Limb (tissue), 2 donors: ENCODE measurements around the gene SMAD1.

Experiments used
- DNase-seq, 2 donors: peaks; one replicate each; pipeline ENCODE4 v3.0.0-alpha.2; 2016; ENCODE audit errors: extremely low spot score in 2 of 2

SMAD1 gene

DNA sequence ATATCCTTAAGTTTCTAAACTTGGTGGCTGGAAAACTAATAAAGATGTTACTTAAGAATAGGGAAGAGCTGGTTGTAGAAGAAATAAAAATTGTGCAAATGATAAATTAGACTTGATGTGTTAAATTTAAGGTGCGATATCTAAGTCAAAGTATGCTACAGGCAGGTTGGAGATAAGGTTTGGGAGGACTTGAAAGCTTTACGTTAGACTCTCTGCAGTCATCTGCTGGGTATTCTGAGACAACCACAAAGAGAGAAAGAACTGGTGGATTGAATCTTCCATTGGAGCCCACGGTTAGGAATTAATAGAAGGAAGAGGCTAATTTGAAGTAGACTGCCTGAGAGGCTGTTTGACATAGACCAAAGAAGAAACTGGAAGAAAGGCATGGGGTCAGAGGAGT lies 7.9 kb downstream of the SMAD1 start:
- no peak for DNase-seq

DNA sequence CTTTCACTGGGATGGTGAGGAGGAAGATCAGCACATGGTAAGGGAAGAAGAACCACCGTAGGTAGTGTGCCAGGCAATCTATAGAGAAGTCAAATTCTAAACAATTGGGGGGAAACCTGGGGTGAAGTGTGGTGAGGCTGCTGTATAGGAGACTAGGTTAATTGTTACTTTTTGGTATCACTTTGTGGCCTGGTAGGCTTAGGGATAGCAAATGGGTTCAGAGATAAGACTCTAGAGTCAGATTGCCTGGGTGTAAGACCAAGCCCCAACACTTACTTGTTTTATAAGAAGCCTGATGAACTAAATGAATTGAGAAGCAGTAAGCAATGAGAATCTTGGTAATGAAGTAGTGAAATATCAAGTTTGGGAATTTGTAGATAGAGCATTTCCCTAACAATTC lies 8.7 kb downstream of the SMAD1 start:
- DNase-seq = no peak

DNA sequence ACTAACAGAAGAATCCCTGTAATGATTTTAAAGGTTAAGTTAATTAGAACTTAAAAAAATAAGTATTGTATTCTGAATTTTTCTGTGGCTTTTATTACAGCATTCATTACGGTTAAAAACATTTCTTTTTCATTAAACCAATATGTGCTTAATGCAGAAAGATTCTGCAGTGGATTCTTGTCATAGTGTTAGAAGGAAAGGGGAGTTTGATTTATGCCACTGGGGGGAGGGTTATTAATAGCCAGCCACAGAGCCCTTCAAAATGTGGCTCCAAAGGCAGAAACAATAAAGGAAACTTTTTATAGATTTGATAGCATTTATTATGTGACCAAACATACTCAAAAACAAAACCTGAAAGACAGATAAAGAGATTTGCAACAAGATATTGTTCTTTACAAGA lies 9.1 kb downstream of the SMAD1 start:
- no peak for DNase-seq

DNA sequence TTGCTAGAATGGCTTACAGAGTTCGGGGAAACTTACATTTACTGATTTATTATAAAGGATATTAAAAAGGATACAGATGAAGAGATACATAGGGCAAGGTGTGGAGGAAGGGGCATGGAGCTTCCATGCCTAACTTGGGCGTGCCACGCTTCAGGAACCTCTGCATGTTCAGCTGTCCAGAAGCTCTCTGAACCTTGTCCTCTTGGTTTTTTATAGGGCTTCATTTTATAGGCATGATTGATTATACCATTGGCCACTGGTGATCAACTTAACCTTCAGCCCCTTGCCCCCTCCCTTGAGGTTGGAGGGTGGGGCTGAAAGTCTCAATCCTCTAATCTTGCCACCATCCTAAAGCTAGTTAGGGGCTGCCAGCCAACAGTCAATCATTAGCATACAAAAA lies 10.7 kb downstream of the SMAD1 start:
- DNase-seq = no peak

DNA sequence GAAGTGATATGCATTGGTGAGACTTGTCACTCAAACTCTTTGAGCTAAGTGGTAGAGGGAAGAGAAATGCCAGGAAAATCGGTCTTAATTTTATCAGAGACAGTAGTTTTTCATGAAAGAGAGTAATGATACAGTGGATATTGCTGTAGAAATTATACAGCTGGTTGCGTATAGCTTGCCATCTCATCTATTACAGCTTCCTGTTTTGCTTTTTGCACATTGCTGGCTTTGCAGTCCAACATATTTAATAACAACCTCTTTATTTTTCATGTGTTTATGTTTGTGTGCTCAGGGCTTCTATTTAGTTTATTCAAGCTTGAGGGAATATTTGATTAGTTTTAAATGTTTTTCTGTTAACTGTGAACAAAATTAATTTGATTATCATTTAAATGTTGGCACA lies 11.5 kb downstream of the SMAD1 start:
- DNase-seq = no peak

DNA sequence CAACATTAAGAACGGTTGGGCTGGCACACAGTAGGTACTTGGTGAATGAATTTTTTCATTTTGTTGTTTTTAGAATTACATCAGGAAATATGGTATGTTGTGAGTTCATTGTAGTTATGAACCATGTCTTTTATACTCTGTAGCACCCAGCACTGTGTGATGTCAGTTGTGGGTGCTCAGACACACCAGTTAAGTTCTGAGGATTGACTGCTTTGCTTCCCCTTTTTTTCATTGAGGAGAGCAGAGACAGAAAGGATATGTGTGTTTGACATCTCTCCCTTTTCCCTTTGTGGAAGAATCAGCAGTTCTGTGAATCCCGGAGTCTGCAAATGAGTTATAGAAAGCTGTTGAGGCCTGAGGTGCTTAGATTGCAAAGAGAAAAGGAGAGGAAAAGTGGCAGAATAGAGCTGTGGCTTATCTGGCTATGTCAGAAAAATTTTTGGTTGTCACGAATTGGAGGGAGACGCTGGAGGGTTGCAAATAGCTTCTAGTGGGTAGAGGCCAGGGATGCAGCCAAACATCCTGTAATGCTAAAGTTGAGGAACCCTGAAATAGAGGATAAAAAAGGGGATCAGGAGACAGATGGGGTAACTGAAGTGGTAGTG lies 13.1 kb downstream of the SMAD1 start:
- DNase-seq = no peak

DNA sequence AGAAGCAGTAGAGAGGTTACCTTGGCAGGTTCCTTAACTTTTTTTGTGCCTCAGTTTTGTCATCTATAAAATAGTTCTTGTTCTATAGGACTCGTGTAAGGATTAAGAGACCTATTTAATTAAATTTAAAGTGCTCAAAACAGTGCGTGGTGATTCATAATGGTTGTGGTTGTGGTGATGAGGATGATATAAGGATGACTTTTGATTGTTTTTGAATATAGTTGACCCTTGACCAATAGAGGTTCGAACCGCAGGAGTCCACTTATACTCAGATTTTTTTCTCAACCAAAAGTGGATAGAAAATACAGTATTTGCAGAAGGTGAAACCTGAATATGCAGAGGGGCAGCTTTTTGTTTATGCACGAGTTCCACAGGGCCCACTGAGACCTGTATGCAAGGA lies 14.6 kb downstream of the SMAD1 start:
- DNase-seq = no peak

DNA sequence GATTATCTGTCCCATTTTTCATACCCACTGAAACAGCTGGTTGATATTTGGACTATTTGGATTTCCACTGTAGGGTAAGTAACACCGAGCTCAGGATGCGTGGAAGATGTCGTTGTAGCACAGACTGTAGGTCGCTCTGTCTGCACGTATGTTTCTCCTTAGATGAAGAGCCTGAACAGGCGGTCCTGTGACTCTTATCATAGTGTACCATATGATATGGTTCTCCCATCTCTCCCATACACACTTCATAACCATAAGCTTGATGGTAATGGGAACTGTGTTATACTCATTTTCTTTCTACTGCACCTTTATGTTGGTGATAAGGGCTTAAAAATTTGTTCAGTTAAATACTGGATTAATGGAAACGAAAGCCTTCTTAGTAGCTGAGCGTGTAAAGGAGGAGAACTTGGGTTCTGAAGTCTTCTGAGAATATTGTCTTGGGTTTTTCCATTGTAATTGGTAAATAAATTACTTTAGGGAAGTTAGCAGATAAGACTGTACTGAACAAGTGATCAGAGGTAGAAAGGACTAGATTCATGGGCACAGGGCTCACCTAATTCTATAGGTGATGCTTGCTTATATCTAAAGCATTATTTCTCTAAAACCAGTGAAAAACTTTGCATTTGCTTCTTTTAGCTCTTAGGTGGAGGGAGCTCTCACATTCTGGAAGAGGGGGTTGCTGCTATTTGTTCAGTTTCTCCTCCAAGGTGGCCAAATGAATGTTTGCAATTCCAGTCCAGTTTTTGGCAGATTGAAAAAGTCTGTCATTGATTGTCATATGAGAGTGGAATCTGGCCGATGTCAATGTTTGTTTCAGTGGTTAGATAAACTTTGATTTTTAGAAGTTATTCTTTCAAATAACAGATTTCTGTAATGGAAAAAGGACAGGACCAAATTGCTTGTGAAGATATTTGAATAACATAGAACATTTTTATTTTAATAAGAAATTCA lies 15.8 kb downstream of the SMAD1 start:
- DNase-seq = no peak

DNA sequence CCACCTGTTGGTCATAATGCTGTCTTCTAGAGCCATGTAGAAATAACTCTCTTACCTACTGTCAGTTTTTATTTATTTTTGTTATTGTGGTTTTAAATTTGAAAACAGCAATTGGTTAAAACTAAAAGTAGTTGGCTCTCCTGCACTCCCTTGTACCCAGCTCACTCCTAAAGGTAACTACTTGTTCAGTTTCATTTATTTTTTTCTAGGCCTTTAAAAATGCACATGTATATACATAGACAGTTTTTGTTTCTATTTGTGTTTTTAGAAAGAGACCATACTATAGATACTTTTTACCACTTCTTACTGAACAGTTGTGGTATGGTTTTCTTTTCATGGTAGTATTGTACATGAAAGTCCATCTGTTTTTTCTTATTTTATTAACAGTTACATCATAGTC lies 16.8 kb downstream of the SMAD1 start:
- DNase-seq = no peak

DNA sequence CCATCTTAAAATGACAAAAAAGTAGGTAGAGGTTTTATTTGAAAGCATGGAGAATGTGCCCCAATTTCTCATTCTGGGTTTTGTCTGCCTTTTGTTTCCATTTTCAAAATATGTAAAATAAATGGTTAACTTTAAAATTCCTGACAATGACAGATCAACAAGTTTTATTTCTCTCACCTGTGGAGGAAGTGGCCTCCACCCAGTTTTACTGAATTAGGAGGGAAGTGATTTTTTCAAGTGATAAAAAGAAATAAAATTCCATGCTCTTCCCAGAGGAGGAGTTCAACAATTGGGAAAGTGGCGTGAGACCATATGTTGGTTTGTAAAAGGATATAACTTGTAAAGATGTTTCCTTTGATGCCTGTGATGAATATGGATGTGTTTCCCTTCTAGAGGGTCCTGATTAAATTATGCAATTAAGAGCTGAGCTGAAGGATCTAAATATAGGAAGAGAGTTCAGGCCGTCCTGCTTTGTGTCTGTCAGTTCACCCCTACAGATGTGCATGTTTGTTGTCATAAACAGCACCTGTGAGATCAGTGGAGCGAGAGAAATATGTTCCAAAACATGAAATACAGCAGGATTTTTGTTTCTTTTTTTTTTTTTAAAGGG lies 19.5 kb downstream of the SMAD1 start:
- no peak for DNase-seq

DNA sequence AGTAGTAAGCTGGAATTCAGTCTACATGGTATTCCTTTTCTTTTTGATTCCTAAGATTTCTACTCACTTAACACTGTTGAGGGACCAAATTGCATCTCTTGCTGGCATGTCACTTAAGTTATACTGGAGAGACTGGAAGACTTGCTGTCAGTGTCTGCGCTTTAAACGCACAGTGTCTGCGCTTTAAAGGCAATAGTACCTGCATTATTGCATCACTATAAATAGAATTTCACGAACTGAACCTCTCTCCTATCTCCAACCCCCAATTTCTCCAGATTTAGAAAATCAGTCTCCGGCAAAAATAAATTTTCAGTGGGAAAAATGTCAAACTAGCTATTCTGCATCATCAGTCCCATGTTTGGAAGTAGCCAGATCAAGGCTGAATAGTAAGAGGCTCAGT lies 21.2 kb downstream of the SMAD1 start:
- no peak for DNase-seq

DNA sequence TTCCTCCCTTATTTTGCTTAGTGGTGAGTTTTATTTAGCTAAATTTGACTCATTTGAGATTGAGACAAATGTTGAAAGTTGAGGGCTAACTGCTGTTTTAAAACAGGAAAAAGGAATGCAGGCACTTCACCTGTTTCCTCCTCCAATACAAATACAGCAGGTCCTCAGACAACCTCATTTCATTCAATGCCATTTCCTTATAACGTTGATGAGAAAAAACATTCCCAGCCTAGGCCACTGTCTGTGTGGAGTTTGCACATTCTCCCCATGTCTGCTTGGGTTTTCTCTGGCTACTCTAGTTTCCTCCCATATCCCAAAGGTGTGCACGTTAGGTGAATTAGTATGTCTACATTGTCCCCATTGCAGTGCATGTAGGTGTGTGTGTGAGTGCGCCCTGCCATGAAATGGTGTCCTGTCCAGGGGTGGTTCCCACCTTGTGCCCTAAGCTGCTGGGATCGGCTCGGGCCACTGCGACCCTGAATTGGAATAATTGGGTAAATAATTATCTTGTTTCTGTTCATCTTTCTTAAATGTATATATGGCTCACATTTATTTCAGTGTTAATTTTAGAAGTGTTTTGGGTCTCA lies 21.9 kb downstream of the SMAD1 start:
- DNase-seq = no peak

DNA sequence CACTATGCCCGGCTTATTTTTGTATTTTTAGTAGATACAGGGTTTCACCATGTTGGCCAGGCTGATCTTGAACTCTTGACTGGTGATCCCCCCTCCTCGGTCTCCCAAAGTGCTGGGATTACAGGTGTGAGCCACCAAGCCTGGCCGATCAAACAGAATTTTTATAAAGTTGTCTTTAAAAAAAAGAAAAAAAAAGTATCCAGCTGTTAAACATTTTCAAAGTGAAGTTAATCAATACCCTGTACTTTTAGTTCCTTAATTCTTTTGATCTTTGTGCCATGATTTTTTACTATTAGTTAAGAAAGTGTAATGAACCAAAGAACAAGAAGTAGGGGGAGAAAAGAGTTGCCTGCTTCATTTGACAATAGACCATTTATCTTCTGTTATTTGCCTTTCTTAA lies 24.3 kb downstream of the SMAD1 start:
- no peak for DNase-seq

DNA sequence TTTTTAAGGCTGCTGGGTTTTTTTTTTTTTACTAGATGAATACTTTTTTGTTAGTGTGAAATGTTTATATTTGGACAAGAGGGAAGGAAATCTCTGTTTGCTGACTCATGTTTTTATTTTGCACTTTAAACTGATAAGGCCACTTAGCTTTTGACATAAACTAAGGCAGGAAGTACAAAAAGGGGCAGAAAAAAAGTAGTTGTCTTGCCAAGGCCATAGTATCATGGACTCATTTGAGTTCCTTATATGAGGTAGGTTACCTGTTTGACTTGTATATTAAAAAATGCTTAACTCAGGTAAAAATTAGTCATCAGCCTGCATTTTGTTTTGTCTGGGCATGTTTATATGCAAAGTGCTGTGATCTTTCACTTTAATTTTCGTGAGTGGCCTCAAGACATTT lies 26.0 kb downstream of the SMAD1 start:
- no peak for DNase-seq

DNA sequence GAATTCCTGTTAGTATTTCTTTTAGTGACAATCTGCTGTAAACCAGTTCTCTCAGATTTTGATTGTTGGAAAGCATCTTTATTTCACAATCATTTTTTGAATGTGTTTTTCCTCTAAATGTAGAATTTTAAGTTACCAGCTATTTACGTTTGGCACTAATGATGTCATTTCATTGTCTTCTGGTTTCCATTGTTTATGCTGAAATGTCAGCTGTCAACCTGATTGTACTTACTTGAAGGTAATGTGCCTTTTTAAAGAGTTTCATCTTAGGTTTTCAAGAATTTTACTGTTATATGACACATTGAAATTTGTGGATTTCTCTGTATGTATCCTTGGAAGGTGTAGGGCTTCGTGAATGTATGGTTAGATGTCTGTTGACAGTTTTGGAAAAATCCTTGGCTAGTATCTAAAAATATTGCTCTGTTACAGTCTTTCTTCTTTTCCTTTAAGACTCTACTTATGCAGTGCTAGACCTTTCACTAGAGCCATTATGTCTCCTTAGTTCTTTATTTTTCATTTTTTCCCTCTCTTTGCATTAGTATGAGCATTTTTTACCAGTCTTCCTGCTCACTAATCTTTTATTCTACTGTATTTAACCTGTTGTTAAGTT lies 30.4 kb downstream of the SMAD1 start:
- DNase-seq = no peak

DNA sequence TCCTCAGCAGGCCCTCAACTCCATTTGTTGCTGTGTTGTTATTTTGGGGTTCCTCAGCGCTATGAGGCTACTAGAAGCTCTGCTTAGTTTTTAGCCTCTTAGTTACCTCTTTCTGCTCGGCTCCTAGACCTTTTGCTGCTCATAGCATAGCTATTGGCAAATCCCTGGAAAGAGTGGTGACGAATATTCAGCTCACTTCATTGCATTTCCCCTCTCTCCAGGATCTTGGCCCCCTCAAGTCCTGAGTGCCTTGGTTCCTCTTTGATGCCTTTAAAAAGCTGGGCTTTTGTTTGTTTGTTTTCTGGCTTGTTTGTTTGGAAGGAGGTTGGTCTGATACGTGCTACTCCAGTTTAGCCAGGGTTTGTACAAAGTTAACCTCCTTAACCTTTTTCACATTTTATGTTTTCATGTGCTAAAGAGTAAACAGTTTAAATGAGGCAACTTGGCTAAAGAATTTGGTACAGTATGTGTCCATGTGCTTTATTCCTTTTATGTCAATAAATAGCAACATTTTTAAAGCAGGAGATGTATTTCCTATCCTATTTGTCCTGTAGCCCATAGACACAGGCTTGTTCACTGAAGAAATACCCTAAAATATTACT lies 31.5 kb downstream of the SMAD1 start:
- DNase-seq = no peak

DNA sequence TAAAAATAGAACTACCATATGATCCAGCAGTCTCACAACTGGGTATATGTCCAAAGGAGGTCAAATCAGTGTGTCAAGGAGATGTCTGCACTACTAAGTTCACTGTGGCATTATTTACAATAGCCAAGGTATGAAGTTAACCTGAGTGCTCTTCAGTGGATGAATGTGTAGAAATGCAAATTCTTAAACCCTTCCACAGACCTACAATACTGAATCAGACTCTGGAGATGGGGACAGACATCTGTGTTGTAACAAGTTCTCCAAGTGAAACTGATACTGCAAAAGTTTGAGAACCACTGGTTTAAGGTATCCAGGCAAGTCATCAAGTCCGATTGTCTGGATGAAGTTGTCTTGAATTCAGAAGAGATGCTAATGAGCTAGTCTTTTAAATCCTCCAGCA lies 38.5 kb downstream of the SMAD1 start:
- DNase-seq = no peak

DNA sequence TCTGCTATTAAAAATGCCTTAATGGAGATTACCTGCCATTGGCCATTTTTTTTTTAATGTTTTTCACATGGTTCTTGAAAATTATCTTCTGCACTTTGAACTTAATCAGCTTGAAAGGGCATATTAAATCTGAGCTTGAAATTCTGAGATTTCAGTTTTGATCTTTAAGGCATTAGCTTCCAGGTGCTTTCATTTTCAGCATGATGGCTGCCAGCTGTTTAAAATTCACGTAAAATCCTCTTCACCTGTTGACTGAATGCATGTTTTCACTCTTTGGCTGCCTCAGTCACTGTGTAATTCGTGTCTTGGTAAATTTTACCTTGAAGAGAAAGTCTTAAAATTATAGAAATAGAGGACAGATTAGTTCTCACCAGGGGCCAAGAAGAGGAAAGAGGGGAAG lies 39.6 kb downstream of the SMAD1 start:
- no peak for DNase-seq

DNA sequence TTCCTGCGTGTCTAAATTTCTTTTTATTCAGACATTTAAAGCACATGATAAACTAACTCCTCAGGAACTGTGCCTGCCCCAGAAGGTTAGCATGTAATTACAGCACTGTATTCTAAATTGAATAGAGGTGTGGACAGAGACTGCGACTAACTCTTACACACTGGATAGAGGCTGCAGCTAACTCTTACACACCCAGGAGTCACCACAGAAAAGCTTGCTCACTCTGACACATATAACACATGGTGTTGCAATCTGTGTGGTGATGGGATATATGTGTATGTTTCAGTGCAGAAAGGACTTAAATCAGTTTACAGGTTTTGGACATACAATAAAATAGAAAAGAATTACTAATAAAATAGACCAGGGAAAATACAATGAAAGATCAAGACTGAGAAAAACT lies 41.5 kb downstream of the SMAD1 start:
- DNase-seq = no peak

DNA sequence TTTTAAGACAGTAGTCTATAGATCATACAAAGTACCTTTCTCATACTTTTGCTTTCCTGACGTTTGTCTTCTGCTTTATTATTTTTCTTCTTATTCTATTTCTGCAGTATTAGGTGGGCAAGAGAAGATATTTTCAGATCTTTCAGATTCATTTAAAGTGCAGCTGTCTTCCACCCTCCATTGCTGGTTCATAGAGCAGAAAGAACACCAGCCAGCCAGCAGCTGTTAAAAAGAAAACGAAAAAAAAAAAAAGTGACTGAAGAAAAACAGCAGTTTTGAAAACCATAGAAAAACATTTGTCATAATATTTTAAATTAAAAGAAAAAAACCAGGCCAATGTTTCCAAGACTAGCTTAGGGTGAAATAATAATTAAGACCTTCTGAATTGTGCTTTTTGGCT lies 42.9 kb downstream of the SMAD1 start:
- no peak for DNase-seq

DNA sequence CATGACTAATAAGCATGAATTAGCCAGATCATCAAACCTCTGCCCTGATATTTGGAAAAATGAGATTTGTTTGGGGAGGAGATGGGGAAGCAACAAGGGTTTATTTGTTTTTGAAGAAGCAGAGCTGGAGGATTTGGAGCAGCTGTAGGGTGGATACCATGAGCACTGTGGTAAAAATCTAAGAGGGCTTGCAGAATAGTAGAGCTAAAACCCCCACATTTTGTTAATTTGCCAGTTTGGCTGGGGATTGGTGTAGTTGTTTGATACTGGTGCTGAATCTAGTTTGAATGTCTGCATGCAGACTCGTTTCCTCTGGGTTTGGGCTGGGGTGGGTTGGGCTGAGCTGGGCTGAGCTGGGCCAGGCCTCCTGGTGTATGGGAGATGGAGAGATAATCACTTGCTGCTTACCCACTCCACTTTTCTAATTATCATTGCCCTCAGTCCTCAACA lies 43.7 kb downstream of the SMAD1 start:
- no peak for DNase-seq
